ENCODE results near the gene IVNS1ABP. TPM values are rescaled to one million over a fixed set of nuclear protein-coding genes. Genes with fewer than 3 reads are reported as not detected.

IVNS1ABP gene
- total and polyA plus RNA-seq, 2 of the 13 experiments (the other 11 are each of a cell fraction or from before 2014, with no cell fraction given): 49.1 to 51.7 TPM

DNA sequence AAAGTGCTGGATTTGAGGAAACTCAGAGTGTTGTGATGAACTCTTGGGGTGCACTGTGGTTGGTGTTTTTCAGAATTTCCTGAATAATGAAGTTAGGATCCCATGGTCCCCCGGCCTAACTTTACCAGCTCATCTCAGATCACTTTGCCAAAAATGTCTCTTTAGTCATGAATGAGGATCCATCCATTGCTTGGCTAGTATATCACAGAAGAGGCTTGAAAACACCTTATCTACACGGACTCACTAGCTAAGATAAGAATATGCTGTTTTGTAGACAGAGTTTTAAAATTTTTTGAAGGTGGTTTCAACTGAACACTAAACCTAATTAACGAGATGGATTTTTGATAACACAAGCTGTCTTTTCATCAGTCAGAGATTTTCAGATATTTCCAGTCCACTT lies 53.8 kb downstream of the IVNS1ABP start (continued):
- TF ChIP-seq, protein P1, sequence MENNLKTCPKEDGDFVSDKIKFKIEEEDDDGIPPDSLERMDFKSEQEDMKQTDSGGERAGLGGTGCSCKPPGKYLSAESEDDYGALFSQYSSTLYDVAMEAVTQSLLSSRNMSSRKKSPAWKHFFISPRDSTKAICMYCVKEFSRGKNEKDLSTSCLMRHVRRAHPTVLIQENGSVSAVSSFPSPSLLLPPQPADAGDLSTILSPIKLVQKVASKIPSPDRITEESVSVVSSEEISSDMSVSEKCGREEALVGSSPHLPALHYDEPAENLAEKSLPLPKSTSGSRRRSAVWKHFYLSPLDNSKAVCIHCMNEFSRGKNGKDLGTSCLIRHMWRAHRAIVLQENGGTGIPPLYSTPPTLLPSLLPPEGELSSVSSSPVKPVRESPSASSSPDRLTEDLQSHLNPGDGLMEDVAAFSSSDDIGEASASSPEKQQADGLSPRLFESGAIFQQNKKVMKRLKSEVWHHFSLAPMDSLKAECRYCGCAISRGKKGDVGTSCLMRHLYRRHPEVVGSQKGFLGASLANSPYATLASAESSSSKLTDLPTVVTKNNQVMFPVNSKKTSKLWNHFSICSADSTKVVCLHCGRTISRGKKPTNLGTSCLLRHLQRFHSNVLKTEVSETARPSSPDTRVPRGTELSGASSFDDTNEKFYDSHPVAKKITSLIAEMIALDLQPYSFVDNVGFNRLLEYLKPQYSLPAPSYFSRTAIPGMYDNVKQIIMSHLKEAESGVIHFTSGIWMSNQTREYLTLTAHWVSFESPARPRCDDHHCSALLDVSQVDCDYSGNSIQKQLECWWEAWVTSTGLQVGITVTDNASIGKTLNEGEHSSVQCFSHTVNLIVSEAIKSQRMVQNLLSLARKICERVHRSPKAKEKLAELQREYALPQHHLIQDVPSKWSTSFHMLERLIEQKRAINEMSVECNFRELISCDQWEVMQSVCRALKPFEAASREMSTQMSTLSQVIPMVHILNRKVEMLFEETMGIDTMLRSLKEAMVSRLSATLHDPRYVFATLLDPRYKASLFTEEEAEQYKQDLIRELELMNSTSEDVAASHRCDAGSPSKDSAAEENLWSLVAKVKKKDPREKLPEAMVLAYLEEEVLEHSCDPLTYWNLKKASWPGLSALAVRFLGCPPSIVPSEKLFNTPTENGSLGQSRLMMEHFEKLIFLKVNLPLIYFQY (CRISPR knock-in tag; IDR thresholded peaks at IDR 0.05; ENCODE audit: borderline replicate concordance): no peak
- TF ChIP-seq ZNF772 (CRISPR knock-in tag; IDR thresholded peaks at IDR 0.05): no peak
- no peak for TF ChIP-seq ZNF556 (CRISPR knock-in tag; IDR thresholded peaks at IDR 0.05; ENCODE audit: borderline replicate concordance)
- TF ChIP-seq ZNF780A (CRISPR knock-in tag; IDR thresholded peaks at IDR 0.05): no peak
- TF ChIP-seq ZNF546 (CRISPR knock-in tag; conservative IDR thresholded peaks at IDR 0.05): no peak
- TF ChIP-seq, protein P2, sequence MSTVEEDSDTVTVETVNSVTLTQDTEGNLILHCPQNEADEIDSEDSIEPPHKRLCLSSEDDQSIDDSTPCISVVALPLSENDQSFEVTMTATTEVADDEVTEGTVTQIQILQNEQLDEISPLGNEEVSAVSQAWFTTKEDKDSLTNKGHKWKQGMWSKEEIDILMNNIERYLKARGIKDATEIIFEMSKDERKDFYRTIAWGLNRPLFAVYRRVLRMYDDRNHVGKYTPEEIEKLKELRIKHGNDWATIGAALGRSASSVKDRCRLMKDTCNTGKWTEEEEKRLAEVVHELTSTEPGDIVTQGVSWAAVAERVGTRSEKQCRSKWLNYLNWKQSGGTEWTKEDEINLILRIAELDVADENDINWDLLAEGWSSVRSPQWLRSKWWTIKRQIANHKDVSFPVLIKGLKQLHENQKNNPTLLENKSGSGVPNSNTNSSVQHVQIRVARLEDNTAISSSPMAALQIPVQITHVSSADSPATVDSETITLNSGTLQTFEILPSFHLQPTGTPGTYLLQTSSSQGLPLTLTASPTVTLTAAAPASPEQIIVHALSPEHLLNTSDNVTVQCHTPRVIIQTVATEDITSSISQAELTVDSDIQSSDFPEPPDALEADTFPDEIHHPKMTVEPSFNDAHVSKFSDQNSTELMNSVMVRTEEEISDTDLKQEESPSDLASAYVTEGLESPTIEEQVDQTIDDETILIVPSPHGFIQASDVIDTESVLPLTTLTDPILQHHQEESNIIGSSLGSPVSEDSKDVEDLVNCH (CRISPR knock-in tag; IDR thresholded peaks at IDR 0.05): no peak
- TF ChIP-seq ADNP (CRISPR knock-in tag; IDR thresholded peaks at IDR 0.05): no peak

DNA sequence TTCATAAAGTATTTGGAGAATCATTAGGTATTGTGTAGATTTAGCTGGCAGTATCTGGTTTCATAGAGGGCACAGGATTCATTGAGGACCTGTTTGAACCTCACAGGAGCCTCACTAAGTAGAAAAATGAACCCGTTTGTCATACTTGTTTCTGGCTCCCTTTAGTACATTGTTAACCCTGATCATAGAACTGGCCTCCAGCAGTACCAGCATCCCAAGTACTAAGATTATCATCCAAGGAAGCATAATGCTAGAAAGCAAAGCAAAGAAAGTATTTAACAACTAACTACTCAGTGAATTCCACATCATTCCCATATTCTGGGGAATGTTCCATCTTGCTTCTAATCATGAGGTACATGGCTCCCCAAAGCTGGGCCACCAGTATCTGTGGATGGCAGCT lies 54.9 kb downstream of the IVNS1ABP start:
- ChIA-PET POLR2A (no interaction called here), CTCF (ENCODE audit: low intra/inter-chr PET ratio, low total read pairs) (no interaction called here)
- 82% methylated on average over 1 of the region's 1 CpG for WGBS (ENCODE audit: low lambda C conversion rate)
- TF ChIP-seq ZFP36L2 (CRISPR knock-in tag; IDR thresholded peaks at IDR 0.05) (no peak), ATM (IDR thresholded peaks at IDR 0.05; ENCODE audit: borderline replicate concordance) (no peak), ZFP36 (IDR thresholded peaks at IDR 0.05; ENCODE audit: borderline replicate concordance, low read depth, low read length, partially characterized antibody) (no peak), GATA4 (IDR thresholded peaks at IDR 0.05; ENCODE audit: borderline replicate concordance, low read depth) (no peak), SMARCE1 (IDR thresholded peaks at IDR 0.05; ENCODE audit: borderline replicate concordance) (no peak), TGIF2 (CRISPR knock-in tag; IDR thresholded peaks at IDR 0.05) (no peak)
- no peak for ATAC-seq
- Histone ChIP-seq H3K9ac (ENCODE audit: insufficient read depth, low read depth, low read length) (no peak overlapping the region), H3K4me2 (ENCODE audit: low read depth, low read length) (no peak overlapping the region), H3K27ac (ENCODE audit: extremely low read length, insufficient read depth, low read length) (no peak overlapping the region), H3K79me2 (ENCODE audit: insufficient read depth, low read length) (no peaks in the 10 kb centered on the region), H3K4me1 (ENCODE audit: insufficient read depth, low read length) (peaks cover 18% of the 10 kb centered on the region), H4K20me1 (ENCODE audit: insufficient read depth, low read length) (no peaks in the 10 kb centered on the region), H3K36me3 (replicated peaks in 1 of 2; ENCODE audit: control insufficient read depth in 1 of 2, insufficient read depth in 2 of 2, low read length in 2 of 2) (no peaks in the 10 kb centered on the region), H3K9me3 (ENCODE audit: low read length) (no peaks in the 10 kb centered on the region), H2AFZ (ENCODE audit: low read length) (no peak overlapping the region), H3K4me3 (replicated peaks in 1 of 3; ENCODE audit: insufficient read depth in 1 of 3, low read depth in 2 of 3, low read length in 3 of 3) (no peak overlapping the region), H3K27me3 (ENCODE audit: control insufficient read depth in 1 of 2, insufficient read depth in 2 of 2, low read length in 2 of 2) (no peaks in the 10 kb centered on the region; a peak in 1 of 5 replicates)
- BruUV-seq (replicated peaks): no TSS peak
- in situ Hi-C loops (cut with HindIII; ENCODE audit: extremely low pct_ligation_motif_present, low pct_unique_long_range_greater_than_20kb): no loop called here
- no peak for FAIRE-seq
- DNase-seq (ENCODE audit: low spot score): no peak
- intact Hi-C loops (cut with micrococcal nuclease; ENCODE audit: unreplicated experiment): no loop called here

Data from HepG2 (cell line).